HuH-7.5 (cell line): Measurements from ENCODE around the gene LBX1.

Experiments used
- DNase-seq: peaks from one replicate; pipeline ENCODE4 v3.0.0; 2011; ENCODE audit warnings: low spot score

The LBX1 gene

DNA sequence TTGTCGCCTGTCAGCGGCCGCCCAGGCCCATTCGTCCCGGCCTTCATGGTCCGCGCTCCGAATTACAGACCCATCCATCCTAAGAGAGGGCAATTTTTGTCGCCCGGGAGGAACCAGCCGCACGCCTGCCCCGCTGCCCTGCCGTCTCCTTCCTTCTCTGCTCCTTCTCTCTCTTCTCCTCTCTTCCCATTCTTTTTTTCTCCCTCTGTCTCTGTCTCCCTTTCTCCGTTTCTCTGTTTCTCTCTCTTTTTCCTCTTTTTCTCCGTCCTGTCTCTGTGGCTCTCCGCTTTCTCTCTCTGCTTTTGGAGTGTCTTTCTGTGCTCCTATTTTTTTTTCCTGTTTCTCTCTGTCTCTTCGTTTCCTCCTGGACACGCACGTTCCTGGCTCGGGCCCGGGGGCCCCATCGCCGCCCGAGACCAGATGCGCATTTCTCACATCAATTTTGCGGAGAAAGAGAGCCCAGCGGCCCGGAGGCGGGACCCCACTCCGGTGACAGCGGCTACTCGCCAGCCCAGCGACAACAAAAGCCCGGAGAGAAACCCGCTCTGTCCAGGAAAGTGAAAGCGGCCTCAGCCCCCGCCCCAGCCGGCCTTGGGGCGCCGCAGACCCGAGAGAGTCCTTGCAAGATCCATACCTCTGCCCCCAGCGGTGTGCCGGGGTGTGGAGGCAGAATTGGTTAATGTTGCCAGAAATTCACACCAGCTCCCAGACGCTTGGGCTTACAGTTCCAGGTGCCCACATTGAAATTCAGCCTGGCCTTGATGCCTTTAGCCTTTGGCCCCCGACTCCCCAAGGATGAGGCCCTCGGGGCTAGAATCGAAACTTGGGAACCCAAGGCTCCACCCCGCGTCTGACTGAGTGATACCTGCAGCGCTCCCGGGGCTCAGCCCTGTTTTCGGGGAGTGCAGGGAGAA lies 4.1 kb downstream of the LBX1 start:
- no peak for DNase-seq

GRCh38 chr10:101224060-101224909 lies 5.0 kb downstream of the LBX1 start:
- no peak for DNase-seq

DNA sequence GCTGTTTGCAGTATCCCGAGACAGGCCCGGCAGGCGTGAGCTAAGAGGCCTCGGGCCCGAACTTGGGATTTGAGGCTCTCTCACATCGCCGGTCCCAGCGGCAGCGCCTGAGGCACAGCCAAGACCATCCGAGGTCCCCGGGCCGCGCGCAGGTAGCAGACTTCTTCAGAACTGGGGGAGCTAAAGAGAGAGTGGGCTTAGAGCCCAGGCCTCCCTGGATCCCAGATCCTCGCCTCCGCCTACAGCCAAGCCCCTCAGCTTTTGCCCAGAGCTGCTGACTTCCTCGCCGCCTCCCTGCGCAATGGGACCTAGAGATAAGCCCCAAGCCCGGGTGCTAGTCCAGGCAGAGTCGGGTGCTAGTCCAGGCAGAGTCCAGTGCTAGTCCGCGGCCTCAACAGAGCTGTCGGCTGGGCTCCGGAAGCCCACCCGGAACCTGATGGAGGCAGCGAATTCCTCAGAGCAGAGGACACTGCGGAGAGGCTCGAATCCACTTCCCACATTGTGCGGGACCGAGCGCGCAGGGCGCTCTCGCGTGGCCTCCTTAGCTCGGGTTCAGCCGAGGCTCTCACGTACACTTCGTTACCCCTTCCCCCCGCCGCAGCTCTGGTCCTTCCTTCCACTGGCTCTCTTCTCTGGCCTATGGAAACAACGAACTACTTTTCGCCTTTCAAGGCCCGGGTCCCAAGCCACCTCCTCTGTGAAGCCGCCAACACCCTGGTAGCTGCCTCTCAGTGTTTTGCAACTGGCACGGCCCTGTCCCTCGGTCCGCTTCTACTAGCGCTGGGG lies 5.8 kb downstream of the LBX1 start:
- DNase-seq: no peak

DNA sequence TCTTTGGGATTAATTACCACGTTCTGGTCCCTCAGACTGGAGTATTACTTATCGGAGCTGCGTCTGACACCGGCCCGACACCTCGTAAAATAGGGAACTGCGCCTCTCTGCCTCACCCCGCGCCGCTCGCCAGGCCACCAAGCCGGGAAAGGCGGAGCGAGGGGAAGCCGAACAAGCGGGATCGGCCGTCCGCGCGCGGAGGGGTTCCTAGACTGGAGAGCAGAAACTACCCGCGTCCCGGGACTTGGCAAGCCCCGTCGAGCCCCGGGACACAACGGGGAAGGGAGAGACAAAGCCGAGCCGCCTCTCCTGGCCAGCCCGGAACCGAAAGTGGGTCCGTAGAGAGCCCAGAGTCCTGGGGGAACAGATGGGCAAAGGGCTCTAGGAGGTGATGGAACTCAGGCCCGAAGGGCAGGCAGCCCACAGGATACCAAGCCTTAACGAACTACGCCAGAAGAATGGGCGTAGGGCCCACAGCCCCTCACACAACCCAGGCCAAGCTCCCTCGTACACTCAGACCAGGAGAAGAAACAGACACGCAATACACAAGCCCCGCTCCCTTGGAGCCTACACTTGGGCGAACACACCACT lies 6.5 kb downstream of the LBX1 start:
- DNase-seq: no peak

- no peak for DNase-seq
Measured at GRCh38 chr10:101221963-101222531, 7.2 kb downstream of the LBX1 start.

GRCh38 chr10:101221549-101221948 lies 7.7 kb downstream of the LBX1 start:
- DNase-seq: no peak

- no peak for DNase-seq
Measured at GRCh38 chr10:101219946-101220451, 9.3 kb downstream of the LBX1 start.

DNA sequence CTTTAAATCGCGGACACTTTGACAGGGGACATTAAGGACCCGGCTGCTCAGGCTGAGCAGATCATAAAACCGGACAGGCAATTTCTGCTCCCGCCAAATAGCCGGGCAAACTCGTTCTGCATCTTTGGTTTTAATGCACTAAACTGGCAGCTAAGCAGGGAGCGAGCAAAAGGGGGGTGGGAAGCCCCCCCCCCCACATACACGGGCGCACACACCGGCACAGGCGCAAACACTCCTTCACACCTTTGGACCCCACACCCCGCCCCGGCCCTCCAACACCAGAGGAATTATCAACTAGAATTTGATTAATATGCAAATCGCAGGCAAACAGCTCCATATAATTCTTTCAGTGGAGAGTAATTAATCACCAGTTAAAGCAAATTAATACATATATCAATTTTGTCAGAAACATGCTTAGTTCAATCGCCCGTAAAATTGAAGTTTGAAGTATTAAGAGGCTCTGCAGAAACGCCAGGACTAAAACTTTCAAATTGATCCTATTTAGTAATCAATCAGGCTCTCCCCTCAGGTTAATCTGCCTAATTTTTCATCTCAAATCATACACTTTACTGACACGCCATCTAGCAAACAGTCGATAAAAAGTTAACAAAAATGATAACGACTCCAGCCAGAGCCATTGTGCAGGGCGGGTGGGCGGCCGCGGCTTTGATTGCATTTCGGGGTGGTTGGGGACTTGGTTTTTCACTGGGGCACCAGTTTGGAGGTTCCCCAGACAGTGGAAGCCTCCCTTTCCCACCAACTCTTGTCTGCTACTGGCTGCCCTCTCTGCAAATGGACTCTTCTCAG lies 9.9 kb downstream of the LBX1 start:
- DNase-seq: no peak

DNA sequence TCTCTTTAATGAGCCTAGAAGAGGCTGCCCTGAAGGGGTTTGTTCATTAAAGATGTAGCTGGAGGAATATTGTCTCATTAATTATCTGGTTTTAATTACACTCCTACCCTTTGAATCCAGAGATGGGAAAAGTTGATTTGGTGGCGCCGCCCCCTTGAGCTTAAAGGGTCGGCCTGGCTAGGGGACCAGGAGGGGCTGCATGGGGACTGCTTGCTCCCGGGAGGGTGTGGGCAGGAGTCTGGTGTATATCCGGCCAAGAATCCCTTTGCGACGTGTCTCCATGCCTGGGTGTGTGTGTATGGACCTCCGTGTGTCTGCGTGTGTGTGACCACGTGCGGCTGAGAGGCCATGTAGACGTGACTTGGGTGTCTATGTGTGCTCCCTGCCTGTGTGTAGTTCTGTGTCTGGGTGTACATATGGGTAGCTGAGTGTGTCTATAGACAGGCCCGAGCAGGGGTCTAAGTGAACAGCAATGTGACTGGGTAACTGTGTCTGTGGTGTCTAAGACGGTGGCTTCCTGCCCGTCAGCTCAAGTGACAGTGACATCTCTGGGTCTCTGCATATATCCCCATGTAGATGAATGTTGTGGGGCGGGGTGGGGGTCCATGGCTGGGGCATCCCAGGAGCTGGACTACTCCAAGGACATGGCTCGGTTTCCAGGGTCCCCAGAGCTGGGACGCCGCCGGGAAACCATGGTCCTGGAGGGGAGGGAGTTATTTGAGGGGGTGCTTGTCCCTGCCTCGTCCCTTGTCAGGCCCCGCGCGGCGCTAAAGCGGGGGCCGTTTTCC lies 10.7 kb downstream of the LBX1 start:
- no peak for DNase-seq

- peak; percentile 92 for DNase-seq
Measured at GRCh38 chr10:101217450-101218281, 11.6 kb downstream of the LBX1 start.

DNA sequence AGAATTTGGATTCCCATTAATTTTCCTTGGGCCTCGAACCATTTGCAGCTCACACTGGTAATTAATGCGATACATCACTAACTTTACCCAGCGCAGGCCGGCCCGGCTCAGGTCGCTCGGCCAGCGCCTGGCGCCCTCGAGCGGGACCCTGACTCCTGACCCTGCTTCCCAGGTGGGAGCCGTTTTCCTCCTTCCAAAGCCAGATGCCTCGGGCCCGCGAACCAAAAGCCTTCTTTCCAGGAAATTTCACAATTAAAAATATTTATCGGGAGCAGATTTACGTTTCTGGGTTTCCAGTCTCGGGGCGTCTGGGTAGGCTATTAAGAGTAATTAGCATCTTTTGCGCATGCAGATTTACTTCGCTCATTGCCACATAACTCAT lies 12.2 kb downstream of the LBX1 start:
- no peak for DNase-seq

- DNase-seq: no peak
Measured at GRCh38 chr10:101216207-101217043, 12.8 kb downstream of the LBX1 start.

GRCh38 chr10:101215397-101216206 lies 13.7 kb downstream of the LBX1 start:
- no peak for DNase-seq

DNA sequence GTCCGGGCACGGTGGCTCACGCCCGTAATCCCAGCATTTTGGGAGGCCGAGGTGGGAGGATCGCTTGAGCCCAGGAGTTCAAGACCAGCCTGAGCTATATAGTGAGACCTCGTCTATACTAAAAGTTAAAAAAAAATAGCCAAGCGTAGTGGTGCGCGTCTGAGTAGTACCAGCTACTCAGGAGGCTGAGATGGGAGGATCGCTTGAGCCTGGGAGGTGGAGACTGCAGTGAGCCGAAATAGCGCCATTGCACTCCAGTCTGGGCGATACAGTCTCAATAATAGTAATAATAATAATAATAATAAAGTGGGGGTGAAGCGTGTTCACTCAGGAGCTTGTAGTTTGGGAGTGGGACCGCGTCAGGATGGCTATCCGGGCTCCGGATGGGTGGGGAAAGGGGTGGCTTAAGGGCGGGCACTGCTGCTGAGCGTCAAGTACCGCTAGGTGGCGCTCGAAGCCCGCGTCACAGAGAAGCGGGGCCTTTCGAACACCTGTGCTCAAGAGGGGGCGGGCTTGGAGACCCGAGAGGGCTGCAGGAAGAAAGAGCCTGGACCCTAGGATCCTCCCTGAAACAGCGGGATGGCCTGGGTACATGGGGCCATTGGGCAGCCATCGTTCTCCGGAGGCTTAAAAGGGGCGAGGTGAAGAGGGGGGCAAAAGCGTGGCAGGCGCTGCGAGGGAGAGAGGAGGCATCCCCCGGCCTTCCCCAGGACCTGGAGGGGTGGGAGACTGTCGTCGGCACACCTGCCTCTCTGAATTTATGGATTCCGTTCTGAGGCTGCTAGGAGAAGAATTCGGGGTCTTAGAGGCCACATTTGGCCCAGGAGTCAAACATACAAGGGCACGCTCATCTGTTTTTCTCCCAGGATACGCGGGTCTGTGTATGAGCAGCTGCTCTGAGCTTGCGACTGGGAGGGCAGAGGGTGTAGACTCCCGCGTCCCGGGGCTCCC lies 14.5 kb downstream of the LBX1 start:
- DNase-seq: peak; percentile 85

DNA sequence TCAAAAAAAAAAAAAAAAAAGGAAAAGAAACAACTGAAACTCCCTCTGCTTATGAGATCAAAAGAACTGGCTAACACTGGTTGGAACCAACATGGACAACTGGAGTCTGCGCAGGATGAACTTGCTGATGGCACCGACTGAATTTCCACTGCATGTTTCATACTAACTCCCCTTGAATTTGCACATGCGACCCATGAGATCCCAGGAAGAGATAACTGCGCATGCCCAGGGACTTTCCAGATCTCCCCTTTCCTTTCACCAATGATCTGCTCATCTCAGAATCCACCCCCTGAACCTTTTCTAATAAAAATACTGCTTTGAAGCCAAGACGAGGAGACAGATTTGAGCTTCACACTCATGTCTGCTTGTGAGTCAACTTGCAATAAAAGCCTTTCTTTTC lies 20.7 kb downstream of the LBX1 start:
- DNase-seq: no peak

DNA sequence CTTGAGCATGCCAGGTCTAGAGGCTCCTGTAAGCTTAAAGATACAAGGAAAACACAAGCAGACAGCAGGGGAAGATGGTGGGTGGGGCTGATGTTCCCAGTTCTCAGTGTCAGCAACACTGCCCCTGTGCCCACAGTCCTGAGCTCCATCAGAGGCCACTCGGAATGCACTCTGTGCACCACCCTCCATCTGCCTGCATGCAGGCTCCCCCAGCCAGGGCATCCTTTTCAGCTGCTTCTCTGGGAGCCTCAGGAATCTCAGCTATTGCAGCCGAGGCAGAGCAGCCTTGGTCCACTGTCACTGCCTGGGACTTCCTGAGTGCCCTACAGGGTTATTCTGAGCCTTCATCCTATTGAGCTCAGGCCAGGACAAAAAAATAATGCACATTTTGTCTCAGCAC lies 22.2 kb downstream of the LBX1 start:
- DNase-seq: no peak
